Measurements from ENCODE around the gene GABRA4. TPM values are rescaled to one million over a fixed set of nuclear protein-coding genes. Genes with fewer than 3 reads are reported as not detected.

GABRA4 gene
- polyA plus RNA-seq, 12 donors, result 0.01 to 1.9 (median 0.07) TPM; not detected in 5

DNA sequence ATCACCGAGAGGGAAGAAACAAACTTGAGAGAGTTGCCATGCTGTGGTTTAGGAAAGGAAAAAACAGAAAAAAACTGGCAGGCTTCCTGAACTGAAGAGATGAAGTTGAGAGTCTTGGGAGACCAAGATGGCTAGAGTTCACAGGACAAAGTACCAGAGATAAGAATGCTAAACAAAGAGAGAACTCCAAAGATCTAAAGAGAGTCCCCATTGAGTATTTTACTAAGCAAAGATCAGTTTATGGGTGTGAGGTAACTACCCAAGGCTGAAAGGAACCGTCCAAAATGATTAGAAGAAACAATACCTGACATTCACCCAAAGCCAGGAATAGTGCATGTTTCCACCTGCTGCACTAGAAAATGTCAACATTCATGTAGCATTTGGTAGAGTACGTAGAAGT lies 62.5 kb downstream of the GABRA4 start:
- no peak for DNase-seq

DNA sequence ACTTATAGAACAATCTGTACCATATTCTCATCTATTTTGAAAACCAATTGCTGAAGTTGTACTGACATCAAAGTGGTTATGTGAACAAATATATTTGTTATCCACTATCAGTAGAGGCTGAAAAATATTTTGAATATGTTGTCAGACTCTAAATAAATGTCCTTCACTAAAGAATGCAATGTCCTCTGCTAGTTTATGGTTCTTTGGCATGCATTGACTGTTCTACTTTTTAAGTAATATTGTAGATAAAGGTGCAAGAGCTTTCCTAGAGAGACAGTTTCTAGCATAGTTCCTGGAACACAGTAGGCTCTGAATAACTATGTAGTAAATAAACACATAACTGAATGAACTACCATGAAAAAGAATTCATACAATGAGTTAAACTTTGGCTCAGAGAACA lies 66.2 kb downstream of the GABRA4 start:
- no peak for DNase-seq

DNA sequence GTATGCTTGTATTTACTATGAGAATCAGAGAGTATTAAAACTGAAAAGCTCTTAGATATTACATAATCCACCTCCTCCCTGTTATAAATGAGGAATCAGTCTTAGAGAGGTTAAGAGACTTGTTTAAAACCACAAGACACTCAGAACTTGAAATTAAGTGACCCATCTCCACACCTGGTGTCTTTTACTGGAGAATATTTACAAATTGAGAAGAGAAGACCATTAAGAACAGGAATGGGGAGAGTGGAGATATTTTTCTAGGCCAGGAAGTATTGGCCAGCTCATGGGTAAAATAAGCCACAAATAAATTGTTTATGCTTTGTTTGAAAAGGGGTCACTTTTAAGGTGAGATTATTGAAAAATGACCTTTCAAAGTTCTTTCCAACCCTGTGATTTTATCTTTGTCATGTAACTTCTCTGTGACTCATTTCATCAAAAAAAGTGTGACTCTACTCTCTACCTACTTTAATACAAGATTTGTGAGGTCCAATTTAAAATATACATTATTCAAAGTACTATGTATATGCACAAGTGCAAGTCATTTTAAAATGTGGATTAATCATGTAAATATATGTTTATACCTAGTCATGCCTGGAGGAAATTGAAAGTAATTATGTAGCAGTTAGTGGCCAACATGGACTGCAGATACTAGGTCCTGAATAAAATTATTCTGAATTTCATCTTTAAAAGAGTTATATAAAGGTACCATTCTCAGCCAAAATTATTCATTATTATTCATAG lies 68.4 kb downstream of the GABRA4 start:
- DNase-seq, result no peak

GRCh38 chr4:46922205-46922604 lies 71.2 kb downstream of the GABRA4 start:
- DNase-seq, result no peak

GRCh38 chr4:46909078-46909477 lies 84.3 kb downstream of the GABRA4 start, which contains the start of gene COX7B2:
Gene COX7B2, minus strand, starts transcription at chr4:46909245. Its CDS starts 174,053 bp downstream, at chr4:46735192.
- no peak for DNase-seq

DNA sequence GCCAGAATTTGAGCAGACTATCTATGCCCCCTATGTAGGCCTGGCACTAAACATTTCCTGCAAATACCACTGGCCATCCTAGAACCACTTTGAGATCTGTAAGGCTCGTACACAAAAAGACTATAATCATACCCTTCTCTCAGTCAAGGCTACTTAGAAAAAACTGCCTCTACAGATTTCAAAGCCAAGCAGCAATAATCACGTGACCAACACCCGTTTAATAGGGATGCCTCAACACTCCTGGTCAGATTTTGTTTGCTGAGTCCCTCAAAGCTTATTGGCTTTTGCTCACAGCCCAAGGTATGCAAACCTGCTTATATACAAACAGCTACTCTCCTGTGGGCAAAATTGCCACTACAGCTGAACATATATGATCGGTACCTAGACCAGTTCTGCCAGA lies 85.2 kb downstream of the GABRA4 start:
- no peak for DNase-seq

GRCh38 chr4:46900082-46900481 lies 93.3 kb downstream of the GABRA4 start:
- DNase-seq, result no peak

- no peak for DNase-seq
Measured at GRCh38 chr4:46894826-46895225, 98.6 kb downstream of the GABRA4 start.

GRCh38 chr4:46890056-46890455 lies 103.3 kb downstream of the GABRA4 start:
- DNase-seq, result no peak

DNA sequence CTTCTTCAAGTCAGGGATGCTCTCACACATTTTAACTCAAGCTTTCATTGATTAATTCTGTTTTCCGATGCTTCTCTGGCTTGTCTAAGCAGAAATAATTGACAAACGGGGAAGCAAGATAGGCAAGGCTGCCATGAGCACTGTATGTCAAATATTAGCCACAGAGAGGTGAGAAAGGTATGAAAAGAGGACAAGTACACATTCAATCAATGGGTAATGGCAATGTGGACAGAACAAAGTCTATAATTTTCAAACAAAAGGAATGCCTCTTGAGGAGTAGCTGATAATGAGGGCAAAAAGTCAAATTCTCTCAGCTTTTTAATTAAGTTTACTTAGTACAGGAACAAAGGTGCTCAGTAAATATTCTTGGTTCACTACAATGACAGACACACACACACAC lies 104.0 kb downstream of the GABRA4 start:
- DNase-seq, result no peak

- DNase-seq, result no peak
Measured at GRCh38 chr4:46886711-46887110, 106.7 kb downstream of the GABRA4 start.

DNA sequence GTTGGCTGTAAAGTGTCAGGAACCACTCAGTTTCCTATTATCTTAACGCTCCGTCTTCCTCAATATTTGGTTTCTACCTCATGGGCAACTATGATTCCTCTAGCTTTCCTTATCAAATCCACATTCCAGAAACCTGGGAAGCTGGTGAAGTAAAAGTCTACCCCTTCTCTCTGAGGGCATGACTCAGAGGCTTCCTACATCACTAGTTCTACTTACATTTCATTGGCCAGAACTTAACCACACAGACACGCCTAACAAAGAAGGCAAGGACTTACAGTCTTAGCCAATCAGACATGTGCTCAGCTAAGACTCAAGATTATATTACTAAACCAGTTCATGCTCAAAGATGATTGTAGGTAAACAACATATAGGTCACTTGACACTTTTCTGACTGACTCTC lies 114.7 kb downstream of the GABRA4 start:
- no peak for DNase-seq

- no peak for DNase-seq
Measured at GRCh38 chr4:46874811-46875210, 118.6 kb downstream of the GABRA4 start.

DNA sequence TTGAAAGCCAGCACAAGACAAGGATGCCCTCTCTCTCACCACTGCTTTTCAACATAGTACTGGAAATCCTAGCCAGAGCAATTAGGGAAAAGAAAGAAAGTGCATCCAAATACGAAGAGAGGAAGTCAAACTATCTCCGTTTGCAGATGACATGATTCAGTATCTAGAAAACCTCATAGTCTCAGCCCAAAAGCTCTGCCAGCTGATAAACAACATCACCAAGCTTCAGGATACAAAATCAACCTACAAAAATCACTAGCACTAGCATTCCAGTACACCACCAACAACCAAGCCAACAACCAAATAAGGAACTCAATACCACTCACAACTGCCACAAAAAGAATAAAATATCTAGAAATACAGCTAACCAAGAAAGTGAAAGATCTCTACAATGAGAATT lies 123.0 kb downstream of the GABRA4 start:
- DNase-seq, result no peak

Other genes starting within 250 kb of the GABRA4 start
- gene COX7B2, start 84.3 kb downstream of the GABRA4 start, polyA plus RNA-seq (ENCODE audit: insufficient read length in 12 of 12), result not detected
- gene GABRB1, start 38.0 kb upstream of the GABRA4 start, polyA plus RNA-seq (ENCODE audit: insufficient read length in 12 of 12), result under 1 TPM in 2 of 12 donors, not detected in 10; 0.10 to 0.70 TPM

Measured in muscle of arm (tissue), 12 donors.